T-cell (primary cell): ENCODE results near the gene UBXN7. TPM values are rescaled to one million over a fixed set of nuclear protein-coding genes. Genes with fewer than 3 reads are reported as not detected.

Experiments
- ATAC-seq, 4 experiments: fragments of 200-7000 bp in 3 of 4; fragments of 150-1000 bp in 1 of 4; cut with Tn5 transposase; replicated peaks in 1 of 4; 1 replicate in 3 of 4; 2 replicates in 1 of 4; pipeline ENCODE4 v1.10.0; 2021; ENCODE audit warnings: moderate library complexity in 3 of 4, mild to moderate bottlenecking in 2 of 4, moderate number of reproducible peaks in 1 of 4
- CTCF ChIA-PET, 2 donors: fragments of 300-600 bp; sonication (Branson Sonifier 250); formaldehyde crosslinking; loops; one replicate each; lab custom pipeline; 2022; ENCODE audit warnings: antibody characterized with exemption in 2 of 2; lab: Charles Lee
- POLR2A ChIA-PET, 2 donors: fragments of 300-600 bp; sonication (Branson Sonifier 250); formaldehyde crosslinking; loops; one replicate each; lab custom pipeline; 2022; ENCODE audit warnings: antibody characterized with exemption in 2 of 2; lab: Charles Lee
- DNase-seq, 35 experiments: peaks; one replicate each; pipeline versions ENCODE4 v3.0.0 to v3.0.0-alpha.2; 2013 to 2023
- H3K27ac ChIP-seq: one replicate; pipeline ENCODE4 v1.5.1; 2013; ENCODE audit warnings: low read length
- H3K27me3 ChIP-seq, 2 experiments: replicated peaks in 1 of 2; 1 replicate in 1 of 2; 2 replicates in 1 of 2; pipeline versions ENCODE4 v1.6.1 to v1.7.0; 2013; ENCODE audit warnings: low read length in 1 of 2, mixed read lengths in 1 of 2; ENCODE audit not compliant: control insufficient read depth in 2 of 2, insufficient read depth in 2 of 2; ENCODE audit errors: extremely low read depth in 1 of 2
- H3K36me3 ChIP-seq, 2 donors: 1 replicate in 1 of 2; 2 replicates in 1 of 2; pipeline versions ENCODE4 v1.6.1 to v1.7.0; 2013; ENCODE audit warnings: low read length in 1 of 2; ENCODE audit not compliant: control insufficient read depth in 2 of 2, insufficient read depth in 1 of 2; ENCODE audit errors: extremely low read depth in 1 of 2
- H3K4me1 ChIP-seq, 2 experiments: 1 replicate in 1 of 2; 2 replicates in 1 of 2; pipeline versions ENCODE4 v1.6.1 to v1.7.0; 2013; ENCODE audit warnings: low read length in 2 of 2, mixed read lengths in 1 of 2; ENCODE audit not compliant: insufficient read depth in 2 of 2, control insufficient read depth in 1 of 2; ENCODE audit errors: extremely low read depth in 1 of 2
- H3K4me3 ChIP-seq, 2 donors: 1 replicate in 1 of 2; 2 replicates in 1 of 2; pipeline versions ENCODE4 v1.5.1 to v1.7.0; 2013; ENCODE audit warnings: mild to moderate bottlenecking in 2 of 2, low read length in 1 of 2, moderate library complexity in 1 of 2; ENCODE audit not compliant: control insufficient read depth in 1 of 2; ENCODE audit errors: extremely low read depth in 1 of 2
- H3K9me3 ChIP-seq: 2 replicates; pipeline ENCODE4 v1.7.0; 2013
- H3K27ac Mint-ChIP-seq, 2 donors: one replicate each; pipeline ENCODE4 v1.8.0; 2020 to 2021; ENCODE audit warnings: mild to moderate bottlenecking in 2 of 2, mixed read lengths in 2 of 2
- H3K27me3 Mint-ChIP-seq, 2 donors: one replicate each; pipeline ENCODE4 v1.8.0; 2021 to 2022; ENCODE audit warnings: mixed read lengths in 2 of 2
- H3K36me3 Mint-ChIP-seq: one replicate; pipeline ENCODE4 v1.8.0; 2021; ENCODE audit warnings: mixed read lengths
- H3K4me1 Mint-ChIP-seq, 3 donors: one replicate each; pipeline ENCODE4 v1.8.0; 2020 to 2022; ENCODE audit warnings: mixed read lengths in 3 of 3, mild to moderate bottlenecking in 1 of 3
- H3K4me3 Mint-ChIP-seq, 3 donors: one replicate each; pipeline ENCODE4 v1.8.0; 2020 to 2022; ENCODE audit warnings: mild to moderate bottlenecking in 3 of 3, mixed read lengths in 3 of 3, moderate library complexity in 3 of 3
- H3K9me3 Mint-ChIP-seq, 3 donors: one replicate each; pipeline ENCODE4 v1.8.0; 2020 to 2022; ENCODE audit warnings: mixed read lengths in 3 of 3
- WGBS: methylation state at CpG from one replicate; pipeline ENCODE4 v1.1.5; 2013; ENCODE audit warnings: missing lambda C conversion rate; ENCODE audit not compliant: insufficient coverage; 5-methylcytosine and 5-hydroxymethylcytosine counted together
- total RNA-seq, 35 experiments: library from RNA in 6 of 35; stranded (reverse) in 6 of 35; fragments of 120-200 nt in 1 of 35; gene quantifications; one replicate each; pipeline versions ENCODE4 v1.2.1 to v1.2.4 and lab custom pipeline; 2013 to 2026

The UBXN7 gene
- total RNA-seq, 5 donors from 2014 or later (not counting 1 experiment from before 2014, with no cell fraction given): 64.7 to 92.3 (median 74.8) TPM

- DNase-seq (no peak), ATAC-seq (no peak)
- H3K27me3 ChIP-seq: peaks cover 0 to 13% of the 10 kb centered on the region in 2 experiments
- no peak overlapping the region for H3K27ac ChIP-seq
- no peaks in the 10 kb centered on the region for H3K36me3 Mint-ChIP-seq
- no CpG with 5 or more reads among the region's 6 CpGs for WGBS
- H3K4me3 Mint-ChIP-seq: no peak overlapping the region
- peaks cover 3 to 5% of the 10 kb centered on the region in 2 donors for H3K27me3 Mint-ChIP-seq
- H3K9me3 ChIP-seq: no peaks in the 10 kb centered on the region
- H3K36me3 ChIP-seq: no peaks in the 10 kb centered on the region
- ChIA-PET CTCF (no interaction called here), POLR2A (no interaction called here)
- H3K9me3 Mint-ChIP-seq: no peaks in the 10 kb centered on the region
- no peaks in the 10 kb centered on the region for H3K4me1 ChIP-seq
- no peaks in the 10 kb centered on the region for H3K4me1 Mint-ChIP-seq
- H3K4me3 ChIP-seq: no peak overlapping the region
- H3K27ac Mint-ChIP-seq: no peak overlapping the region
These were observed 93.2 kb downstream of the UBXN7 start for GRCh38 chr3:196339044-196339443.

- Mint-ChIP-seq H3K4me3 (no peak overlapping the region), H3K27me3 (peaks cover 3 to 7% of the 10 kb centered on the region in 2 donors), H3K27ac (no peak overlapping the region), H3K36me3 (no peaks in the 10 kb centered on the region), H3K4me1 (no peaks in the 10 kb centered on the region), H3K9me3 (no peaks in the 10 kb centered on the region)
- ATAC-seq: no peak
- Histone ChIP-seq H3K4me3 (no peak overlapping the region), H3K36me3 (no peaks in the 10 kb centered on the region), H3K27ac (no peak overlapping the region), H3K9me3 (no peaks in the 10 kb centered on the region), H3K27me3 (peaks cover 0 to 16% of the 10 kb centered on the region in 2 experiments), H3K4me1 (no peaks in the 10 kb centered on the region)
- CTCF ChIA-PET: no interaction called here
- POLR2A ChIA-PET: no interaction called here
- 96% methylated on average over 6 of the region's 17 CpGs for WGBS
- DNase-seq: no peak
These were observed 95.7 kb downstream of the UBXN7 start for GRCh38 chr3:196336319-196337145.

GRCh38 chr3:196335503-196335948 is 96.7 kb downstream of the UBXN7 start:
- peaks cover 0 to 16% of the 10 kb centered on the region in 2 experiments for H3K27me3 ChIP-seq
- H3K4me1 Mint-ChIP-seq: no peaks in the 10 kb centered on the region

GRCh38 chr3:196334982-196335381 is 97.2 kb downstream of the UBXN7 start:
- H3K4me1 ChIP-seq: no peaks in the 10 kb centered on the region
- H3K9me3 ChIP-seq: no peaks in the 10 kb centered on the region
- Mint-ChIP-seq H3K27me3 (peaks cover 3% of the 10 kb centered on the region in 2 donors), H3K36me3 (no peaks in the 10 kb centered on the region), H3K4me3 (no peak overlapping the region), H3K9me3 (no peaks in the 10 kb centered on the region), H3K4me1 (no peaks in the 10 kb centered on the region), H3K27ac (no peak overlapping the region)
- peaks cover 0 to 16% of the 10 kb centered on the region in 2 experiments for H3K27me3 ChIP-seq
- ChIA-PET CTCF (no interaction called here), POLR2A (no interaction called here)
- DNase-seq (no peak), ATAC-seq (no peak)
- H3K27ac ChIP-seq: no peak overlapping the region
- no CpG with 5 or more reads among the region's 1 CpG for WGBS
- H3K4me3 ChIP-seq: no peak overlapping the region
- H3K36me3 ChIP-seq: no peaks in the 10 kb centered on the region

More at GRCh38 chr3:196335503-196335948, 96.7 kb downstream of the UBXN7 start:
- no peak overlapping the region for H3K27ac Mint-ChIP-seq
- CTCF ChIA-PET: no interaction called here
- H3K4me3 ChIP-seq: no peak overlapping the region
- no peaks in the 10 kb centered on the region for H3K36me3 ChIP-seq
- peaks cover 3% of the 10 kb centered on the region in 2 donors for H3K27me3 Mint-ChIP-seq
- WGBS: 81% methylated on average over 3 of the region's 12 CpGs
- no peaks in the 10 kb centered on the region for H3K36me3 Mint-ChIP-seq
- no peaks in the 10 kb centered on the region for H3K9me3 Mint-ChIP-seq
- H3K27ac ChIP-seq: no peak overlapping the region
- ATAC-seq (no peak), DNase-seq (no peak)
- H3K4me1 ChIP-seq: no peaks in the 10 kb centered on the region
- no peaks in the 10 kb centered on the region for H3K9me3 ChIP-seq
- POLR2A ChIA-PET: no interaction called here
- H3K4me3 Mint-ChIP-seq: no peak overlapping the region

GRCh38 chr3:196332168-196332567 is 100.1 kb downstream of the UBXN7 start:
- Mint-ChIP-seq H3K27ac (no peak overlapping the region), H3K36me3 (no peaks in the 10 kb centered on the region), H3K27me3 (peaks cover 0 to 5% of the 10 kb centered on the region in 2 donors), H3K9me3 (no peaks in the 10 kb centered on the region), H3K4me1 (no peaks in the 10 kb centered on the region), H3K4me3 (no peak overlapping the region)
- Histone ChIP-seq H3K36me3 (no peaks in the 10 kb centered on the region), H3K4me1 (no peaks in the 10 kb centered on the region), H3K27me3 (peaks cover 0 to 6% of the 10 kb centered on the region in 2 experiments), H3K27ac (no peak overlapping the region), H3K4me3 (no peak overlapping the region), H3K9me3 (no peaks in the 10 kb centered on the region)
- DNase-seq (no peak), ATAC-seq (no peak)
- WGBS: 88% methylated on average over 8 of the region's 8 CpGs
- CTCF ChIA-PET: no interaction called here
- POLR2A ChIA-PET: no interaction called here

GRCh38 chr3:196327405-196327804 is 104.8 kb downstream of the UBXN7 start:
- CTCF ChIA-PET: interaction anchor here in 1 of 2 donors (0.5 kb wide), 1 partner anchor 107 kb away, joined by 3 read pairs; no protein-coding TSS in a partner anchor
- no peaks in the 10 kb centered on the region for H3K36me3 ChIP-seq
- ATAC-seq: no peak
- Mint-ChIP-seq H3K27ac (no peak overlapping the region), H3K27me3 (peaks cover 0 to 3% of the 10 kb centered on the region in 2 donors), H3K9me3 (no peaks in the 10 kb centered on the region), H3K4me3 (no peak overlapping the region), H3K4me1 (no peaks in the 10 kb centered on the region), H3K36me3 (no peaks in the 10 kb centered on the region)
- peaks cover 0 to 6% of the 10 kb centered on the region in 2 experiments for H3K27me3 ChIP-seq
- 84% methylated on average over 3 of the region's 6 CpGs for WGBS
- H3K9me3 ChIP-seq: no peaks in the 10 kb centered on the region
- no peak for DNase-seq
- H3K27ac ChIP-seq: no peak overlapping the region
- H3K4me1 ChIP-seq: no peaks in the 10 kb centered on the region
- no peak overlapping the region for H3K4me3 ChIP-seq
- POLR2A ChIA-PET: no interaction called here
